H1 (cell line): ENCODE data around the gene BICD1.

Source experiments
- BCL11A ChIP-seq, 2 experiments: IDR thresholded peaks; one replicate each; pipeline ENCODE4 v1.6.1; 2011; ENCODE audit warnings: low read depth in 2 of 2, low read length in 2 of 2, mild to moderate bottlenecking in 2 of 2
- BRCA1 ChIP-seq: IDR thresholded peaks from 2 replicates; pipeline ENCODE4 v1.6.1; 2012; ENCODE audit warnings: low read depth, low read length, improper control_type of control experiment
- CHD7 ChIP-seq: fragments of 300-600 bp; sonication (generic); IDR thresholded peaks from 2 replicates; pipeline ENCODE4 v1.7.1; 2012; ENCODE audit warnings: low read length, moderate library complexity, mild to moderate bottlenecking, inconsistent platforms; ENCODE audit not compliant: insufficient replicate concordance
- CTCF ChIP-seq, 3 experiments: IDR thresholded peaks; 1 replicate in 2 of 3; 2 replicates in 1 of 3; pipeline versions ENCODE4 v1.5.1 to v1.6.1; 2011; ENCODE audit warnings: low read length in 3 of 3, mild to moderate bottlenecking in 3 of 3, inconsistent platforms in 2 of 3, low read depth in 1 of 3, moderate library complexity in 1 of 3; ENCODE audit not compliant: insufficient read depth in 1 of 3; ENCODE audit errors: control extremely low read depth in 1 of 3
- GTF2F1 ChIP-seq: IDR thresholded peaks from 2 replicates; pipeline ENCODE4 v1.6.1; 2012; ENCODE audit warnings: low read depth, low read length, improper control_type of control experiment, borderline replicate concordance
- JUND ChIP-seq: IDR thresholded peaks from 2 replicates; pipeline ENCODE4 v1.6.1; 2011; ENCODE audit warnings: mild to moderate bottlenecking, improper control_type of control experiment, low read length
- KDM5A ChIP-seq: fragments of 200-600 bp; IDR thresholded peaks from 2 replicates; pipeline ENCODE4 v1.7.1; 2012; ENCODE audit warnings: mild to moderate bottlenecking, low read length, inconsistent platforms, mixed read lengths
- MAFK ChIP-seq: IDR thresholded peaks from 2 replicates; pipeline ENCODE4 v1.6.1; 2012; ENCODE audit warnings: low read depth, mild to moderate bottlenecking, improper control_type of control experiment, low read length
- MAX ChIP-seq: IDR thresholded peaks from 2 replicates; pipeline ENCODE4 v1.6.1; 2012; ENCODE audit warnings: inconsistent platforms
- POLR2A ChIP-seq, 2 experiments: IDR thresholded peaks; 1 replicate in 1 of 2; 2 replicates in 1 of 2; pipeline ENCODE4 v1.6.1; 2011; ENCODE audit warnings: low read depth in 2 of 2, low read length in 2 of 2, mild to moderate bottlenecking in 2 of 2; ENCODE audit errors: control extremely low read depth in 1 of 2
- POLR2AphosphoS5 ChIP-seq: IDR thresholded peaks from 2 replicates; pipeline ENCODE4 v1.6.1; 2011; ENCODE audit warnings: low read depth, low read length
- RFX5 ChIP-seq: IDR thresholded peaks from 2 replicates; pipeline ENCODE4 v1.6.1; 2011; ENCODE audit warnings: low read depth, low read length, improper control_type of control experiment, borderline replicate concordance
- SUZ12 ChIP-seq: fragments of 200-600 bp; sonication (generic); IDR thresholded peaks from 2 replicates; pipeline ENCODE4 v1.6.1; 2012; ENCODE audit warnings: mild to moderate bottlenecking, inconsistent platforms, low read length, moderate library complexity, mixed read lengths
- TF ChIP-seq, protein P1 (sequence below): IDR thresholded peaks from 2 replicates; pipeline ENCODE4 v1.6.1; 2011; ENCODE audit warnings: low read length, improper control_type of control experiment

DNA sequence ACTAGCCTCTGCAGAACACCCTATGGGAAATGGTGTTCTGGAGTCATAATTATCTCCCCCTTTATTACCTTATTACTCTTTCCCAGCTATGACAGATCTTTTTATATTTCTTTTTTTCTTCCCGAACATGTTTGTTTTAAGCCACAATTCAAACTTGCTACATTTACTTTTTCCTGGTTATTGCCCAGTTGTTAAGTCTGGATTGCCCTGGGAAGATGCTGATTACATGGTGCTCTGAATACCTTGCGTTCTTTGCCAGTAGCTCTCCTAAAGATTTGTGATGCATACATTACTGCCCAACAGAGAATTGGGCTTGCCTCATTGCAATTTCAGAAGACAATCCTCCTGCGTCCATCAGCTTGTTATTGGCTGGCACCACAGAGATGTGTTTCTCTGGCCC is 174.5 kb downstream of the BICD1 start:
- TF ChIP-seq MAX (no peak), BRCA1 (no peak), MAFK (no peak), KDM5A (no peak), CTCF (IDR thresholded peaks at IDR 0.05; ENCODE audit: control extremely low read depth in 1 of 3, insufficient read depth in 1 of 3, low read depth in 1 of 3, low read length in 3 of 3) (no peak), POLR2A (IDR thresholded peaks at IDR 0.05; ENCODE audit: control extremely low read depth in 1 of 2, low read depth in 2 of 2, low read length in 2 of 2) (no peak), GTF2F1 (no peak), SUZ12 (no peak), POLR2AphosphoS5 (no peak), RFX5 (no peak), CHD7 (no peak), JUND (no peak), BCL11A (IDR thresholded peaks at IDR 0.05; ENCODE audit: low read depth in 2 of 2, low read length in 2 of 2) (no peak)
- TF ChIP-seq, protein P1, sequence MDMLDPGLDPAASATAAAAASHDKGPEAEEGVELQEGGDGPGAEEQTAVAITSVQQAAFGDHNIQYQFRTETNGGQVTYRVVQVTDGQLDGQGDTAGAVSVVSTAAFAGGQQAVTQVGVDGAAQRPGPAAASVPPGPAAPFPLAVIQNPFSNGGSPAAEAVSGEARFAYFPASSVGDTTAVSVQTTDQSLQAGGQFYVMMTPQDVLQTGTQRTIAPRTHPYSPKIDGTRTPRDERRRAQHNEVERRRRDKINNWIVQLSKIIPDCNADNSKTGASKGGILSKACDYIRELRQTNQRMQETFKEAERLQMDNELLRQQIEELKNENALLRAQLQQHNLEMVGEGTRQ: no peak
